HG02870 (cell line): ENCODE measurements around the gene LHX1.

Experiments used
- ATAC-seq: cut with Tn5 transposase; IDR thresholded peaks from one replicate; pipeline ENCODE4 v1.9.1; 2021; ENCODE audit warnings: mild to moderate bottlenecking, moderate library complexity; ENCODE audit not compliant: unreplicated experiment

LHX1 gene

DNA sequence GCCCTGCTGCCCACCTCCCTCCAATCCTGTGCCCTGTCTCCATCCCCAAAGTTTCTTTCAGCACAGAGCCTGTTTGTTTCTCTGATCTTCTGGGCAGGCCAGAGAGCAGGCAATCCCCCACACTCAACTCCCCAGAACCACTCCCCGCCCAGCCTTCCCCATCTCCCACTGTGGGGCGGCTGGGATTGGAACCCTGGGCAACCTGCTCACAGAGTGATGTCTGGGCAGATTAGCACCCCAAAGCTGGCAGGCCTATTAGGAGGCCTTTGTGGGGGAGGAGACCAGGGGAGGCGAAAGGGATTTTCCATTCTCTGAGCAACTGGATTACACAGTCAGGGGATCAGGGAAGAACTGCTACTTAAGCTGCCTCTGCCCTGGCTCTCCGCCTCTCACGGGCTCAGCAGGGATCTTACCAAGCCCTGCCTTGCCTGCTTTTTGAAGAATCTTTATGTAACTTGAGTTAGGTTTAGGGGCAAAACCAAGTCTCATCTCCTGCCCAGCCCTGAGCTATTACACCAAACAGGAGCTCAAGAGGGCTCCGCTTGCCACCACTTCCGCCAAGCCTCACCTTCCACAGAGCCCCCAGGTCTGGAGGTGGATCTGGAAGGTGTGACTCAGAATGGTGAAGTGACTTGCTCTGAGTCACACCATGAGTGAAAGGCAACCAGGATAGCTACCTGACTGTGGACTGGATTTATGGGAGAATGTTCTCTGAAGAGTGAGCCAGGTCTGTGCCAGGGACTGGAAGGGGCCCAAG is 16.0 kb upstream of the LHX1 start:
- no peak for ATAC-seq

DNA sequence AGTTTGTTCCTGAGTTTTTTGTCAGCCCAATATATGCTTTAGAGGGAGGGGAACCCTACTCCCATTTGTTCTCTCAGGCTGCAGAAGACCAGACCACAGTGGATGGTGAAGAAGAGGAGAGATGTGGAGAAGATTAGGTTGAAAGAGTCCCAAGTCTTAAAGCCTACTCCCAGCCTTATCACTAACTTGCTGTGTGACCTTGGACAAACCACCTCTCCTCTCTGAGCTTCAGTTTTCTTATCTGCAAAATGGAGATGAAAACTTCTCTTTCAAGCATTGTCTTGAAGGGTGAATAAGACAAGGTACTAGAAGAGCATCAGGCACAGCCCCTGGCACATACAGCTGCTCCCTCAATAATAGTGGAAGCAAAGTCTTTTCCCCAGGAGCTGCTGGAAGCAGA is 15.1 kb upstream of the LHX1 start:
- no peak for ATAC-seq

DNA sequence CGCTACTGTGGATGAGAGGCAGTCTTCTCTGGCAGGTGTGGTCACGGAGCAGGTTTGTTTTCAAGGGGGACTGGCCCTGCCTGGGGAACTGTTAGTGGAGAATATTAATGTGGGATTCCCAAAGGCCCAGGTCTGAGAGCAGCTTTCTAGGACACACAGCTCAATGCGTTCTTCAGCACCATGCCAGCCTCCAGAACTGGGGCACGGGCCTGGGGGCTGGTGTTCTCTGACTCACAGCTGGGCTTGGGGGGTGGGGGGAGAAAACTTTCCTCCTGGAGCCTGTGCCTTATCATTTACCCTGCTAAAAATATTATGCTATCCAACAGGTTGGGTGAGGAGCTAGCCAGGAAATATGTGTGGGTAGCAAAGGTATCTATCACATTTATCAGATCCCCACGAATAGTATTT is 13.5 kb upstream of the LHX1 start:
- ATAC-seq, result no peak

DNA sequence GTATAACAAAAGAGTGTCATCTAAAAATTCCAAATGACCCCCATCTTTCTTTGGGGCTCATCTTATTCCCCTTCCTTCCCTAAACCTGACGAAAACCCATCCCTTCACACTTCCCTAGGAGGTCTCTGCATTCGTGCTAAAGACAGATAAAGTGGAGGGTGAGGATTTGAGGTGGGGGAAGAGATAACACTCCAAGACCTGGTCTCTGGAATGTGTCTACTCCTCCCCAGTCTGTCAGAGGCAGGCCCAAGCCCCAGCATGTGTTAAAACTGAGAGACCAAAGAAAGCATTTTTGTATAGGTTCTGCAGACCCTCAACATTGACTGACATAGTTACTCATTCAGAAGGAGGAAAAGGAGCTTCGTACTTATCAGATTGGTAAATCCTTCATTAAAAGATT is 11.0 kb upstream of the LHX1 start:
- no peak for ATAC-seq

DNA sequence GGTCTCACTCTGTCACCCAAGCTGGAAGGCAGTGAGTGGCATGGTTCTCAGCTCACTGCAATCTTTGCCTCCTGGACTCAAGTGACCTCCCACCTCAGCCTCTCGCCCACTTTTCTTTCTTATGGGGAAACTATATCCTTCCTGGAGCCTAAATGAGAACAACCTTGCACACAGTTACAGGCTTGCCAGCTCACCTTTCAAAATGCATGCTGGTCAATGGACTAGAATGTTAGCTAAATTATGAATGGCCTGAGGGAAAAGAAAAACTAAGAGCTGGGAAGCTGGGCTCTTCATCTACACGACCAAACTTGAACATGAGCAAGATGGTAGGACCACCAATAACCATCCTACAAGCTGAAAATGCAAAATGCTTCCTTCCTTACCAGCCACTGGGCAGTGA is 10.6 kb upstream of the LHX1 start:
- ATAC-seq, result no peak

DNA sequence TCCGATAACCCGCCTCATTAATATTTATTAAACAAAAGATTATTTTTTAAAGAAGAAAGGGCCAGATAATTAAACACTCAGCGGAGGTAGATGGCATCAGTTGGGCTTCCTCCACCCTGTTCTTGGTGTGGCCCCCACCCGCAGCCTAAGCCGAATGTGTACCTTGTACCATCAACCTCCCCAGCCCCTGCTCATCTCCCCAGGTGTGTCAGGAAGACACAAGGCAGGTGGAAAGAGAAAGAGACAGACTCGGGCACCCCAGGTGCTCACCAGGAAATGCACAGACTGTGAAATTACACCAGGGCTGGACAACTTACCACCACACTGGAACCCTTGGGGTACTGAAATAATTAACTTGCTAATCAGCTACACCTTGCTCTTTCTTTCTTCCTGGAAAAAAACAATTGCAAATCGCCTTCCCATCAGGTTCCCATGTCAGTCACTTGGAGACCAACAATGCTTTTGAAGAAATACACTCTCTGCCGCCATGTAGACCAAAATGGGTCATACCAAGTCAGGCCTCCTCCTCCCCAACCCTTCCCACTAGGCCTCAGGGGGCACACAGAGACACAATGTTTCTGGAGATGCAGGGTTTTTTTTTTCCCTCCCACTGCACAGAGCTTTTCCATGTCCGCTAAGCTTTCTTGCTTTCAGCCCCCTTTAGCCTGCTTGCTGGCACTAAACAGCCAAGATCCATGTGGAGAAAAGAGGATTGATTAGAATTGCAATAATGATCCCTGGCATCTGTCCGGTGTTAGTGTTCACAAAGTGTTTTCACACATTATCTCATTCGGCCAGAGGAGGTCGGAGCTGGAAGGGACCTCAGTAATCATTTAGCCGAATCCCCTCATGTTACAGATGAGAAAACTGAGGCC is 8.6 kb upstream of the LHX1 start:
- ATAC-seq, result no peak

DNA sequence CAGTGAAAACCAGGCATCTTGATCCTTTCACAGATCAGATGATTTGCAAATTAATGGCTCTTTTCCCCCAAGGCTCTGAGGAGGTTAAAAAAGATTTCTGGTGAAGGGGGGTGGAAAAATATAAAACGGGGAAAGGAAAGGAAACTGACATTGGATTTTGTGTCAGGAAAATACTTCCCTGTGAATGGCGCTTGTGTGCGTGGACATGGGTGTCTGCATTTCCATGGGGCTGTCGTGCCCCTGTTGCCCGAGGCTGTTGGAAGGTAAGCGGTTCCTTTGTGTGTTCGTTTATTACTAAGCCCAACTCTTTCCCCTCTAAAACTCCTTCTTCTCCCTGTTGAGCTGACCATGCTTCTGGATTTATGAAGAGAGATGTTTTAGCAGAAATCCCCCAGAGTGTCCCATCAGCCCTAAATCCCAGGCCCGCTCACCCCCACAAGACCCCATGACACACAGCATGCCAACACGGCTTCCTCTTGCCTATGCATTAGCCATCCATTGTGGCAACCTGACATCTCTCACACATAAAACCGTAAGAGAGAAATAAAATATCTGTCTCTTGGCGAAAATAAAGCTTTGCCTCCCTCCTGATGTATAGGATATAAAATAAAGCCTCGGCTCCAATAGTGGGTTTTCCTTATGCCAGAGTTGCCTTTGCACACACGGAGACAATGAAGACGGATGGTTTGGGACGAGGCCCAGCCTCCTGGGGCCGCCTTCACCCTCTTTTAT is 7.3 kb upstream of the LHX1 start:
- no peak for ATAC-seq

DNA sequence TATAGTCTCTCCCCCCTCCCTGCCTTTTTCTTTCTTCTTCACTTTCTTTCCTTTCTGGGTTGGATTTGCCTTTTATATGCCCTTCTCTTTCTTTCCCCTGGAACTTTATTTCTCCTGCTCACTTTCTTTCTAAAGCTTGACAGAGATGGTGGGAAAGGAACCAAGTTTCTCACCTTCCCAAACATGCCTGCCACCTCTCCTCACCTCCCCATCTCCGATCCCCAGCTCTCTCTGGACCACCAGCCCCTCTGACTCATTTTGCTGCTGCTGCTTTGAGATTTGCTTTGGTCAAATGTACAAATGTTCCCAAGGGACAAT is 6.7 kb upstream of the LHX1 start:
- ATAC-seq, result no peak

DNA sequence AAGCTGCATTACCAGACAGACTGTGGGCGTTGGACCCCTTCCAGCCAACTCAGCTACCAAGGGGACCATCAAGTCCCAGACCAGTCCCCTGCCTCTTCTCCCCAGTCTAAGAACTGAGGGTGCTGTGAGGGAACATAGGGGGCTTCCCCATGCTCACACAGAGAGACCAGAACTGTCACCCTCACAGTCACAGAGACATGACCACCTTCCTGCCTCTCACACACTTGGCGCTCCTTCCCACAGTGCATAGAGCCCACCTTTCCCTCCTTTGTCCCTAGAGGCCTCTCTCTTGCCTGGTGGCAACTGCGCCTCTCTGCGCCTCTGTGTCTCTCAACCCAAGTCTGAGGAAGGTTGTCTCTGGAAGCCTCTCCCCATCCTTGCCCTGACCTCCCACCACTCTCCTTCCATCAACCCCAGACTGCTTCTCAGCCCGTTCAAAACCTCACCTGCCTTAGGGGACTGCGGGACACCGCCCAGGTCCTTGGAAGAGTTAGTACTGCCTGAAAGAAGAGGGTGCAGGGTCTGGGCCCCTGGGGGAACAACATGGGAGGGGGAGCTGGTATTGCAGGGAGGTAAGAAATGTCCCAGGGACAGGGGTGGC is 6.1 kb upstream of the LHX1 start:
- ATAC-seq, result no peak

DNA sequence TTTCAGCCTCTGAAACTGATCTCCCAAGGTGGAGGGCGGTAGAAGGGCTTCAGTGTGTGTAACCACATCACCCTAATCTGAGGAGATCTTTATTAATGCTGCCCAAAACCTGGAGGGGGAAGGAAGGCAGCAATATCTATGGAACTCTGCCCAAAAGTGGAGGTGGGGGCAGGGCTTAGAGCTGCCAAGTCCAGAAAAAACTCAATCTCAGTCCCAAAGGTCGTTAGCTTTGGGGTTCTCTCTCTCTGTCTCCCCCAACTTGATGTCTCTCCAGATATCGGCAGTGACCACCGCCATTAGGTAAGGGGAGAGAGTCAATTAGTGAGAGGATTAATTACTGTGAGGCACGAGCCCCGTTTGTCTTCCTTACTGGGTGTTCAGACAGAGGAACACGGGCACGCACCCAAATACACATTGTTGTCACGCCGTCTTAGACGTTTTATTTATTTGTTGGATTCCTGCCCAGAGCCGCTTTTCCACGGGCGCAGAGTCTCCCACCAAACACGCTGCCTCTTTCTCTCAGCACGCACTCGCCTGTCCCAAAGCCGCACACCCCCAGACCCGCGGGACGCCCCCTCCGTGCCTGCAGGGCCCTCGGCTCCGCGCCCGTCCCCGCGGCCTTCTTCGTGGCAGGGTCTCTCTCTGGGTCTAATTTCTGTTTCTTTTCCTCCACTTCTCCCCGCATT is 5.4 kb upstream of the LHX1 start:
- ATAC-seq, result no peak

DNA sequence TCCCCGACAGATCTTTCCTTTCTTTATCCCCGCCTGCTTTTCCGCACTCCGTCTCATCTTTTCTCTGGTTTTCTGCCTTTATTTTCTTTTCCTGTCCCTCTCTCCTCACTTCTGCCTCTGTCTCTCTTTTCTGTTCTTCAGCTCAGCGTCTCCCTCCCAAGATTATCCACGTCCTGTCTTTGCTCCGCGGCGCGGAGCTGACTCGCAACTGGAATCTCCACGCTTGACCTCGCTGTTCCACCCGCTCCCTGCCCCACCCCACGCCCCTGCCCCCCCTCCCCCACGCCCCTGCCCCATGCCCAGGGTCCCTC is 4.9 kb upstream of the LHX1 start:
- no peak for ATAC-seq

DNA sequence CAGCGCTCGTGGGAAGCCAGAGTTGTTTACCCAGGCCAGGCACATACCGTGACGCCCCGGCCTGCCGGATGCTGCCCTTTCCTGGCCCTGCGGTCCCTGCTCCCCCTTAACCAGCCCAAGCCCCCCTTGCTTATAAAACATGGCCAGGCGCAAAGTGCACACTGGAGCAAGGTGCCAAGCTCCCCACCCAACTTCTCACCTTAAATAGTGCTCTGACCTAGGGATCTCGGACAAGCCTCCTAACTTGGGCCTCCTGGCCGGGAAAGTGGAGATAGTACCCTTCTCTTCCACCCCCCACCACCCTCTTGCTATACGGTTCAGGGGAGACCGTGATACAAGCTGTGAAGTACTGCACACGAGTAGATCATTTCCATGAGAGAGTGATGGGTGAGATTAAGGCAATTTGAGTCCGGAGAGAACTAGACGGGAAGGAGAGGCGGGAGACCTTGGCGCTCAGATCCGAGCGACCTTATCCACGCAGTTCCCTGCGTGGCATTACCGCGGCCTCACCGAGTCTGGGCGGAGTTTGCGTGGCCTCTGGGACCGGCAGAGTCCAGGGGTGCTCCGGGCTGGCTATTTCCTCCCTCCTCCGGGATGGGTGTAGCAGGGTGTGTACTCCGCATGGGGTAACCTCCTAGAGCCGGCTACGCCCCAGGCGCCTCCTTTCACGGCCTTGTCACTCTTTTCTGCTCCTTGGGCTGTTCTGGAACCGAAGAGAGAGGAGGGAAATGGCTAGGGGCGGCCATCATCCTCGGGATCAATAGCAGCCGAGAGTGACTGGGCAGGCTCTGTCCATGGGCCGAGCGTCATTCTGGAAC is 4.4 kb upstream of the LHX1 start:
- ATAC-seq, result no peak

DNA sequence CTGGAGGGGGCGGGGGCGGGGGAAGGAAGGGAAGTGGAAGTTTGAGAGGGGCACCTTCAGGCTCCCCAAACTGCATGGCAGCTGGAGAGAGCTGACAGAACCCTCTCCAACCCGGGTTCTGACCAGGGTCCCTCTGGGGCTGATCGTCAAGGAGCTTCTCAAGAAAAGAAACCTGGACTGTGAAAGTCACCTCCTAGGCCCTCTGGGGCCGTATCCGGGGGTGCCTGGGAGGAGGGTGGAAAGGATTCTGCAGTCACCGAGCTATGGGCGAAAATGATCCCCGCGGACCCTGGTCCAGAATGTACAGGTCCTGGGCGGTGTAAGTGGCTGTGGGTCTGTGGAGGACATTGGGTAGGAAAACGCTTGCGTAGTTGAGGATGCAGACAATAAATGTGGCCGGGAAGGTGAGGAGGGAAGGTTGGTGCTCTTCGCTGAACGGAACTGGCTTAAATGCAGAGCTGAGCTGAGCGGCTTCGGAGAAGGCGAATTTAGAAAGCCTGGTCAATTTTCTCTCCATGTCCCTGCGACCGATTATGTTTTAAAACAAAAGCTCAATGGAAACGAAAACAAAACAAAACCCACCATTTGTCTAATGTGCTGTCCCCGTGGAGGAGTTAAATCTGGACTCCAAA is 3.6 kb upstream of the LHX1 start:
- ATAC-seq, result no peak

DNA sequence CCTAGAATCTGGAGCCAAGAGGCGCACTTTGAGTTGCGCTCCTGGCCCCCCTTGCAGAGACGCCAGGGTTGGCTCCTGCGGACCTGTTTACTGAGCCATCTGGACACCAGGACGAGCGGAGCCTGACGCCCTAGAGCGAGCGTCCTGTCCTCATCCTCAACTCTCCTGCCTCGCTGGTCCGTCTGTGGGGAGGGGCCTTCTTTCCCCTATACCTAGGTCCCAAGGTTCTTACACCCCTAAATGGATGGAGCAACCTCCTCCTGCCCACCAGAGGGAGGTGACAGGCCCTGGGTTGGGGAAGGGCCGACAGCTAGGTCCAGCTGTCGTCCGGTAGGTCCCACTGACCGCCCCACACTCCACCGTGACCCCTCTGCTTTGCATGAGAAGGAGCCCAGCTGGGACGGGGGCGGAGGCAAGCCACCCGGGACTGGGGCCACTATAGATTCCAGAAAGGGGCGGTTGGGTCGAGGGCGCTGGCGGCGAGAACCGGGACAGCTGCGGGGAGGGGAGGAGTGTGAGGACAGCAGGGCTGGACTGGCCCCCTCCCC is 3.1 kb upstream of the LHX1 start:
- ATAC-seq, result no peak

DNA sequence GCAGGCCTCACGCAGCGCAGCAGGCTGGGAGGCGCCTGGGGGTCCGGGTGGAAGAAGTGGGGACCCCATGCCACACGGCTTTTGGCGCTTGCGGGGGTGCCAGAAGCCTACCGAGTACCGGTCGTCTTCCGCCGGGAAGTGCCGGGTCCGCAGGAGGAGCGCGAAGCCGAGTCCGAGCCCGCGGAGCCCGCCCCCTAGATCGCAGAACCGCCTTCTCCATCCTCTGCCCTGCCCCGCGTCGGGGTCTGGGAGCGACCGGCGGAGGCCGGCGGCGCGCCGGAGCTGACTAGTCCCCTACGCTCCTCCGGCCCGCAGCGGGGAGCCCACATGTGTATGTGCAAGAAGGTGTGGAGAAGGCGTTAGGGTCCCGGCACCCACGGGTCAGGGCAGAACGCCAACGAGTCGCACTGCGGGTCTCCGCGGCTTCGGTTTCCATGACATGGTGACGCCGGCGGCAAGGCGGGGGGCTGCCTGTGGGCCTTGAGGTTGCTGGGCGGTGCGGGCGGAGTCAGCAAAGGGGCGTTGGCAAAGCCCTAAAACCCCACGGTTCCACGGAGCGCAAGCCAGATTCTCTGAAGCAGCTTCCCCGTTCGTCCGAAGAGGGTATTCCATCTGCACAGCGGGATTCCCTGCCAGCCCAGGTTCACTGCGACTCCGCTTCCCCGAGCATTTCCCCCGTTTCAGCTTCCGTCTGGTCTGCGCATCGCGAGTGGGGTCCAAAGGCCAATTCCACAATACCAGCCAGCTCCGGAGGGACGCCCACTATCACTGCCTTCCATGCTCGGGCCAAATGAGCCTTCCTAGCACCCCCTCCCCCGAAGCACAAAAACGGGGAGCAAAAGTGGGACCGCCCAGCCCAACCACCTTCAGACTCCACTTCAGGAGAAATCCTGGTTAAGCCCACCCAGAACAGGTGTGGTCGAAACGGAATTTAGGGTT is 2.3 kb upstream of the LHX1 start:
- ATAC-seq, result no peak

DNA sequence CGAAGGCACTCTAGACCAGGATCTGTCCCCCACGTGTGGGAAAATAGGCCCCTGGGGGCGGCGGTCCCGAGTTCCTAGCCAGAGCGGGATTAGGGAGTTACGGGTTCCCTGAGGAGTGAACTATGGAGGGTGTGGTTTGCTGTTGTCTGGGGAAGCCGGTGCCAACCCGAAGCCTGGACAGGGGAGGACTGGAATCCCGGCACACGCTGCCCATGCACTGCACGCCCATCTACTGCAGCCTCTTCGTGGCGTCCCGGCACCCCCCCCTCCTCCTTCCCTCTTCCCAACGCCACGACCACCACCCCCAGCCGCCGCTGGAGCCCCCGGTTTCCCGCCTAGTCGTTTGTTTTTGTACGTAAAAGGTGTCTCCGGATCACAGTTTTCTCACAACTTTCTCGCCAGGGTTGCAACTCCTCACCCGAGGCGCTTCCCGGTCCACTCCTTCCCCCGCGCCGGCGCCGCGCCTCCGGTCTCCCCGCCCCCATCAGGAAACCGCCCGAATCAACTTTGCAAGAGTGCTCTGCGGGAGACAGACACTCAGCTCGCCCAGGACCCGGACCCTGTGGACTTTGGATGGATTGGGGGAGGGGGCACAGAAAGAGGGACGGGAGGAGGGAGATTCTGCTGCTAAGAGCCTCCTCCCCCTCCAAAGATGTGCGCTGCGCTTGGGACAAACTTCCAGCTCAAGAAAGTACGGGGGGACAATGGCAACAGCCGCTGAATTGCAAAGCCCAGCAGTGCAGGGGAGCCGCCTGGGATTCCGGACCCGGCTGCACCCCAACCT is 1.4 kb upstream of the LHX1 start:
- no peak for ATAC-seq

DNA sequence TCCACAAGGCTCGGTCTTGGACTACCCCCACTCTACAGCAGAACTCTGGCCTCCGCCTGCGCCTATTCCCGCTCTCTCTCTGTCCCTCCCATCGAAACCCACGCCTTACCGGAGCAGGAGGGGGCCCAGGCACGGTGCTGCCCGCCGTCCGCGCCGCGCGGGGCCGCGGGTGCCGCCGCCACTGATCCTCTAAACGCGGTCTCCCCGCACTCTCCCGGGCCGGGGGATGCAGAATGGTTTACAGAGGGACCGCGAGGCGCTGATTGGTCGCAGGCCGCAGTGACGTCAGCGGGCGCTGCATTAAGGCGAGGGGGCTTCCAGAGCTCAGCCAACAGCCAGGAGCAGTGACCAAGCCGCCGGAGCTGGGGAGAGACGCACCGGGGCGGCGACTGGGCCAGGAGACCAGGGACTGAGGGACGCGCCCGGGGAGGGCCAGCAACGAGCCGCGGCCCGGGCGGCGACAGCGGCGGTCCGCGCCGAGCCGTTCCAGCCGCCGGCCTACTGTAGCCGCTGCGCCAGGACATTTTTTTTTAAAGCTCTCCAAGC is 747 bp upstream of the LHX1 start:
- ATAC-seq, result no peak
